HepG2 (cell line): ENCODE measurements around the gene GPC6. TPM values are rescaled to one million over a fixed set of nuclear protein-coding genes. Genes with fewer than 3 reads are reported as not detected.

ENCODE experiments used
- ATAC-seq: fragments of 200-7000 bp; cut with Tn5 transposase; 3 replicates; pipeline ENCODE4 v1.9.1; 2020; ENCODE audit warnings: mild to moderate bottlenecking, moderate library complexity
- BruUV-seq: library from RNA; stranded (reverse); fragments of 400-500 nt; replicated peaks from 2 replicates; lab custom pipeline; 2021; lab: Mats Ljungman, UMichigan
- CTCF ChIA-PET: fragments of 300-600 bp; formaldehyde crosslinking; extraction: SDS; loops from one replicate; lab custom pipeline; 2021; ENCODE audit warnings: low total read pairs, inconsistent platforms, low intra/inter-chr PET ratio; lab: Yijun Ruan, JAX
- POLR2A ChIA-PET: fragments of 350-600 bp; sonication (Branson Sonifier 250); formaldehyde crosslinking; loops from one replicate; lab custom pipeline; 2020; ENCODE audit warnings: antibody characterized with exemption, inconsistent platforms; lab: Yijun Ruan, JAX
- DNase-seq: peaks from one replicate; pipeline ENCODE4 v3.0.0-alpha.2; 2015; ENCODE audit warnings: low spot score
- FAIRE-seq: peaks from 3 replicates; lab custom pipeline; 2011; peaks lifted over from hg19 to GRCh38; lab: Jason Lieb, UNC
- H2AFZ ChIP-seq: one replicate; pipeline ENCODE4 v1.6.1; 2011; ENCODE audit warnings: low read length, inconsistent platforms
- H3K27ac ChIP-seq: fragments of 300-600 bp; 3 replicates; pipeline ENCODE4 v1.8.0; 2011; ENCODE audit warnings: mixed run types, mild to moderate bottlenecking, mixed read lengths, low read length, inconsistent platforms; ENCODE audit not compliant: insufficient read depth; ENCODE audit errors: extremely low read length
- H3K27me3 ChIP-seq, 2 experiments: fragments of 200-600 bp in 1 of 2; 2 replicates in 1 of 2; 3 replicates in 1 of 2; pipeline versions ENCODE4 v1.6.0 to v1.8.0; 2011; ENCODE audit warnings: low read length in 2 of 2, mild to moderate bottlenecking in 2 of 2, moderate library complexity in 2 of 2, inconsistent platforms in 1 of 2; ENCODE audit not compliant: insufficient read depth in 2 of 2, control insufficient read depth in 1 of 2
- H3K36me3 ChIP-seq, 2 experiments: fragments of 200-600 bp in 1 of 2; replicated peaks in 1 of 2; 2 replicates in 1 of 2; 3 replicates in 1 of 2; pipeline versions ENCODE4 v1.5.1 to v1.8.0; 2011; ENCODE audit warnings: low read length in 2 of 2, inconsistent platforms in 1 of 2; ENCODE audit not compliant: insufficient read depth in 2 of 2, control insufficient read depth in 1 of 2
- H3K4me1 ChIP-seq: 2 replicates; pipeline ENCODE4 v1.5.1; 2012; ENCODE audit warnings: low read length, inconsistent platforms; ENCODE audit not compliant: insufficient read depth
- H3K4me2 ChIP-seq: 2 replicates; pipeline ENCODE4 v1.6.0; 2011; ENCODE audit warnings: low read depth, low read length, inconsistent platforms
- H3K4me3 ChIP-seq, 3 experiments: fragments of 200-600 bp in 1 of 3; sonication (generic), shearing (Covaris generic) in 1 of 3; replicated peaks in 1 of 3; 2 replicates each; pipeline ENCODE4 v1.5.1; 2011 to 2016; ENCODE audit warnings: low read length in 3 of 3, inconsistent platforms in 2 of 3, low read depth in 2 of 3, mild to moderate bottlenecking in 2 of 3, control low read depth in 1 of 3, mixed read lengths in 1 of 3; ENCODE audit not compliant: insufficient read depth in 1 of 3
- H3K79me2 ChIP-seq: one replicate; pipeline ENCODE4 v1.6.1; 2011; ENCODE audit warnings: low read length, inconsistent platforms; ENCODE audit not compliant: insufficient read depth
- H3K9ac ChIP-seq: 2 replicates; pipeline ENCODE4 v1.6.0; 2011; ENCODE audit warnings: mild to moderate bottlenecking, low read depth, low read length, inconsistent platforms; ENCODE audit not compliant: insufficient read depth
- H3K9me3 ChIP-seq: 2 replicates; pipeline ENCODE4 v1.5.1; 2012; ENCODE audit warnings: mild to moderate bottlenecking, low read length
- H4K20me1 ChIP-seq: 2 replicates; pipeline ENCODE4 v1.6.0; 2011; ENCODE audit warnings: inconsistent platforms, mild to moderate bottlenecking, low read length, moderate library complexity; ENCODE audit not compliant: insufficient read depth
- ATF7-NPFF ChIP-seq: sonication (generic); formaldehyde crosslinking; IDR thresholded peaks from 2 replicates; pipeline ENCODE4 v1.8.1; 2023; ENCODE audit warnings: mild to moderate bottlenecking, low read depth, missing genetic modification reagents, moderate library complexity
- JUNB ChIP-seq: sonication (generic); formaldehyde crosslinking; IDR thresholded peaks from 2 replicates; pipeline ENCODE4 v1.8.0; 2022; ENCODE audit warnings: missing genetic modification reagents, mild to moderate bottlenecking, borderline replicate concordance
- NCOA5 ChIP-seq: sonication (generic); formaldehyde crosslinking; IDR thresholded peaks from 2 replicates; pipeline ENCODE4 v1.4.0; 2020; ENCODE audit warnings: missing genetic modification reagents
- RCOR2 ChIP-seq: IDR thresholded peaks from 2 replicates; pipeline ENCODE4 v1.6.1; 2016; ENCODE audit warnings: missing biosample characterization, missing genetic modification reagents
- TBX3 ChIP-seq: fragments of 450-650 bp; IDR thresholded peaks from 2 replicates; pipeline ENCODE4 v1.6.1; 2017; ENCODE audit warnings: antibody characterized with exemption, mild to moderate bottlenecking, inconsistent platforms, borderline replicate concordance
- ZNF121 ChIP-seq: sonication (generic); formaldehyde crosslinking; IDR thresholded peaks from 2 replicates; pipeline ENCODE4 v1.5.0; 2020; ENCODE audit warnings: mild to moderate bottlenecking, missing genetic modification reagents
- ZNF382 ChIP-seq: sonication (generic); formaldehyde crosslinking; IDR thresholded peaks from 2 replicates; pipeline ENCODE4 v1.5.0; 2020; ENCODE audit warnings: missing genetic modification reagents, mild to moderate bottlenecking, borderline replicate concordance
- ZNF431 ChIP-seq: sonication (generic); formaldehyde crosslinking; IDR thresholded peaks from 2 replicates; pipeline ENCODE4 v1.9.0; 2022; ENCODE audit warnings: missing genetic modification reagents, low read depth, mild to moderate bottlenecking, borderline replicate concordance
- WGBS: methylation state at CpG from one replicate; pipeline ENCODE4 v1.1.6; 2017; ENCODE audit warnings: low lambda C conversion rate; 5-methylcytosine and 5-hydroxymethylcytosine counted together
- in situ Hi-C: cut with HindIII; loops from 2 replicates; pipeline ENCODE4 v1.10.0; 2017; ENCODE audit warnings: low pct_unique_long_range_greater_than_20kb; ENCODE audit not compliant: extremely low pct_ligation_motif_present
- intact Hi-C: fragments of 100-400 bp; cut with micrococcal nuclease; formaldehyde crosslinking; loops from one replicate; pipeline ENCODE4 v1.10.0; 2022; ENCODE audit not compliant: unreplicated experiment
- polyA plus RNA-seq, 8 experiments: library from polyadenylated mRNA; depleted of rRNA in 3 of 8; stranded (reverse) in 7 of 8; unstranded in 1 of 8; fragments of >200 nt; fragmentation: Illumina TruSeq in 4 of 8; extraction: Trizol in 4 of 8; gene quantifications; 2 replicates each; pipeline versions ENCODE4 v1.2.1 to v1.2.3, GENCODE V29; 2011 to 2016; ENCODE audit warnings: low read depth in 4 of 8, missing spikeins in 1 of 8, mixed read lengths in 1 of 8; ENCODE audit not compliant: insufficient read depth in 1 of 8
- total RNA-seq, 5 experiments: library from RNA; depleted of rRNA; stranded (reverse); fragments of >200 nt; fragmentation: Illumina TruSeq; extraction: Trizol; gene quantifications; 2 replicates each; pipeline ENCODE4 v1.2.3, GENCODE V29; 2016; ENCODE audit warnings: low read depth in 1 of 5
- TF ChIP-seq, protein P1 (sequence below): sonication (generic); formaldehyde crosslinking; IDR thresholded peaks from 2 replicates; pipeline ENCODE4 v1.8.0; 2022; ENCODE audit warnings: mild to moderate bottlenecking, missing genetic modification reagents
- TF ChIP-seq, protein P2 (sequence below): sonication (generic); formaldehyde crosslinking; IDR thresholded peaks from 2 replicates; pipeline ENCODE4 v1.5.0; 2020; ENCODE audit warnings: mild to moderate bottlenecking, missing genetic modification reagents, moderate library complexity
- TF ChIP-seq, protein P3 (sequence below): IDR thresholded peaks from 2 replicates; pipeline ENCODE4 v1.6.1; 2012; ENCODE audit warnings: low read length, improper control_type of control experiment

Gene GPC6
- total and polyA plus RNA-seq, 2 of the 13 experiments (the other 11 are each of a cell fraction or from before 2014, with no cell fraction given), result 24.5 to 33.9 TPM

DNA sequence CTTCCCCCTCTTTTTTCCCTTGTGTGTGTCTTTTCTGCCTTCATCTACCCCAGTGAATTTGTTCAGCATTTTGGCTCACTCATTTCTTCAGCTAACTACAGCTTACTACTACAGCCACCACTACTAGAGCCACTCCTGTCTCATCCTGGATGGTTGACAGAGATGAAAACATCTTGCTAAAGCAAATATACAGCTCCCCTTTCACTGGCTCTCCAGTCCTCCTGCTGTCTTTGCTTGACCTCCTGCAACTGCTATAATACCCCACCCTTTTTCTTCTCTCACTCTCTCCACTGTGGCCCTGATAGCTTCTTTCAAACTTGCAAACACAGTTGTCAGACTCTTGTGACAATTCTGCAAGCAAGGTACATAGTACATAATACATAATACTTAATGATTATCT, 729.3 kb downstream of the GPC6 start:
- Histone ChIP-seq H3K4me3 (no peak overlapping the region), H3K9ac (no peak overlapping the region), H4K20me1 (no peaks in the 10 kb centered on the region), H3K4me1 (peaks cover 20% of the 10 kb centered on the region), H2AFZ (no peak overlapping the region), H3K27ac (no peak overlapping the region), H3K79me2 (no peaks in the 10 kb centered on the region), H3K36me3 (no peaks in the 10 kb centered on the region), H3K4me2 (no peak overlapping the region), H3K9me3 (no peaks in the 10 kb centered on the region), H3K27me3 (no peaks in the 10 kb centered on the region)
- FAIRE-seq, result no peak
- ChIA-PET POLR2A (no interaction called here), CTCF (no interaction called here)
- no TSS peak for BruUV-seq
- intact Hi-C loops, result no loop called here
- no peak for DNase-seq
- in situ Hi-C loops, result no loop called here
- peak; percentile 43; the same call in 1 of the 3 replicates for ATAC-seq
- TF ChIP-seq ZNF431 (no peak), ATF7-NPFF (no peak)
- TF ChIP-seq, protein P1, sequence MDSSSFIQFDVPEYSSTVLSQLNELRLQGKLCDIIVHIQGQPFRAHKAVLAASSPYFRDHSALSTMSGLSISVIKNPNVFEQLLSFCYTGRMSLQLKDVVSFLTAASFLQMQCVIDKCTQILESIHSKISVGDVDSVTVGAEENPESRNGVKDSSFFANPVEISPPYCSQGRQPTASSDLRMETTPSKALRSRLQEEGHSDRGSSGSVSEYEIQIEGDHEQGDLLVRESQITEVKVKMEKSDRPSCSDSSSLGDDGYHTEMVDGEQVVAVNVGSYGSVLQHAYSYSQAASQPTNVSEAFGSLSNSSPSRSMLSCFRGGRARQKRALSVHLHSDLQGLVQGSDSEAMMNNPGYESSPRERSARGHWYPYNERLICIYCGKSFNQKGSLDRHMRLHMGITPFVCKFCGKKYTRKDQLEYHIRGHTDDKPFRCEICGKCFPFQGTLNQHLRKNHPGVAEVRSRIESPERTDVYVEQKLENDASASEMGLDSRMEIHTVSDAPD (CRISPR knock-in tag), result no peak
- TF ChIP-seq, protein P2, sequence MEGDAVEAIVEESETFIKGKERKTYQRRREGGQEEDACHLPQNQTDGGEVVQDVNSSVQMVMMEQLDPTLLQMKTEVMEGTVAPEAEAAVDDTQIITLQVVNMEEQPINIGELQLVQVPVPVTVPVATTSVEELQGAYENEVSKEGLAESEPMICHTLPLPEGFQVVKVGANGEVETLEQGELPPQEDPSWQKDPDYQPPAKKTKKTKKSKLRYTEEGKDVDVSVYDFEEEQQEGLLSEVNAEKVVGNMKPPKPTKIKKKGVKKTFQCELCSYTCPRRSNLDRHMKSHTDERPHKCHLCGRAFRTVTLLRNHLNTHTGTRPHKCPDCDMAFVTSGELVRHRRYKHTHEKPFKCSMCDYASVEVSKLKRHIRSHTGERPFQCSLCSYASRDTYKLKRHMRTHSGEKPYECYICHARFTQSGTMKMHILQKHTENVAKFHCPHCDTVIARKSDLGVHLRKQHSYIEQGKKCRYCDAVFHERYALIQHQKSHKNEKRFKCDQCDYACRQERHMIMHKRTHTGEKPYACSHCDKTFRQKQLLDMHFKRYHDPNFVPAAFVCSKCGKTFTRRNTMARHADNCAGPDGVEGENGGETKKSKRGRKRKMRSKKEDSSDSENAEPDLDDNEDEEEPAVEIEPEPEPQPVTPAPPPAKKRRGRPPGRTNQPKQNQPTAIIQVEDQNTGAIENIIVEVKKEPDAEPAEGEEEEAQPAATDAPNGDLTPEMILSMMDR (CRISPR knock-in tag), result 0 out of 2 replicates have a peak, but pooled peaks have one; percentile 5

DNA sequence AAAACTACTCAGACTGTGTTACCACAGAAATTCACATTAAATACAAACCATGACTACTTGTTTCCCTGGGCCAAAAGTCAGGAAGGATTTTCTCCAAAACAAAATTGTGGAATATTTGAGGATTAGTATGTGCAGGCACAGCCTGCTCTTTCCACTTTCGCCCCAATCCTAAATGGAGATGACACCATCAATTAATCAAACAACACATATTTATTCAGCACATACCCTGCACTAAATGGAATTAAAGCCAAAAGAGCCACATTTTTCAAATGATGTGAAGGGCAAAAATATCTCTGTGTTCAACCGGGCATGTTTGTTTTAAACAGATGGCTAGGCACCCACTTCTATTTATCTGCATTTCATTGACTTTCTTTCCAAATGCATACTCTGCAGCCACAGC, 729.8 kb downstream of the GPC6 start:
- H3K4me3 ChIP-seq, result no peak overlapping the region
- no peaks in the 10 kb centered on the region for H3K9me3 ChIP-seq
- intact Hi-C loops, result no loop called here
- FAIRE-seq (no peak), ATAC-seq (no peak), DNase-seq (no peak)
- 82% methylated on average over 2 of the region's 2 CpGs for WGBS
- no peaks in the 10 kb centered on the region for H4K20me1 ChIP-seq
- in situ Hi-C loops, result no loop called here
- H3K36me3 ChIP-seq, result no peaks in the 10 kb centered on the region
- H3K4me2 ChIP-seq, result no peak overlapping the region
- no TSS peak for BruUV-seq
- H3K4me1 ChIP-seq, result peaks cover 20% of the 10 kb centered on the region
- no peak overlapping the region for H3K9ac ChIP-seq
- no peaks in the 10 kb centered on the region for H3K79me2 ChIP-seq
- POLR2A ChIA-PET, result no interaction called here
- H3K27ac ChIP-seq, result no peak overlapping the region
- H2AFZ ChIP-seq, result no peak overlapping the region
- no peaks in the 10 kb centered on the region for H3K27me3 ChIP-seq
- CTCF ChIA-PET, result no interaction called here
- TF ChIP-seq JUNB (CRISPR knock-in tag) (no peak), ZNF382 (CRISPR knock-in tag) (no peak), NCOA5 (CRISPR knock-in tag) (no peak), RCOR2 (CRISPR knock-in tag) (no peak), ZNF121 (no peak), TBX3 (no peak)
- TF ChIP-seq, protein P3, sequence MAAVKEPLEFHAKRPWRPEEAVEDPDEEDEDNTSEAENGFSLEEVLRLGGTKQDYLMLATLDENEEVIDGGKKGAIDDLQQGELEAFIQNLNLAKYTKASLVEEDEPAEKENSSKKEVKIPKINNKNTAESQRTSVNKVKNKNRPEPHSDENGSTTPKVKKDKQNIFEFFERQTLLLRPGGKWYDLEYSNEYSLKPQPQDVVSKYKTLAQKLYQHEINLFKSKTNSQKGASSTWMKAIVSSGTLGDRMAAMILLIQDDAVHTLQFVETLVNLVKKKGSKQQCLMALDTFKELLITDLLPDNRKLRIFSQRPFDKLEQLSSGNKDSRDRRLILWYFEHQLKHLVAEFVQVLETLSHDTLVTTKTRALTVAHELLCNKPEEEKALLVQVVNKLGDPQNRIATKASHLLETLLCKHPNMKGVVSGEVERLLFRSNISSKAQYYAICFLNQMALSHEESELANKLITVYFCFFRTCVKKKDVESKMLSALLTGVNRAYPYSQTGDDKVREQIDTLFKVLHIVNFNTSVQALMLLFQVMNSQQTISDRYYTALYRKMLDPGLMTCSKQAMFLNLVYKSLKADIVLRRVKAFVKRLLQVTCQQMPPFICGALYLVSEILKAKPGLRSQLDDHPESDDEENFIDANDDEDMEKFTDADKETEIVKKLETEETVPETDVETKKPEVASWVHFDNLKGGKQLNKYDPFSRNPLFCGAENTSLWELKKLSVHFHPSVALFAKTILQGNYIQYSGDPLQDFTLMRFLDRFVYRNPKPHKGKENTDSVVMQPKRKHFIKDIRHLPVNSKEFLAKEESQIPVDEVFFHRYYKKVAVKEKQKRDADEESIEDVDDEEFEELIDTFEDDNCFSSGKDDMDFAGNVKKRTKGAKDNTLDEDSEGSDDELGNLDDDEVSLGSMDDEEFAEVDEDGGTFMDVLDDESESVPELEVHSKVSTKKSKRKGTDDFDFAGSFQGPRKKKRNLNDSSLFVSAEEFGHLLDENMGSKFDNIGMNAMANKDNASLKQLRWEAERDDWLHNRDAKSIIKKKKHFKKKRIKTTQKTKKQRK, result no peak
